Astrocyte of the cerebellum (primary cell): ENCODE measurements around the gene TAOK3.

ENCODE experiments used
- DNase-seq: peaks from one replicate; pipeline ENCODE4 v3.0.0-alpha.2; 2011; ENCODE audit warnings: low read depth
- H3K4me3 ChIP-seq: 2 replicates; pipeline ENCODE4 v1.5.1; 2011; ENCODE audit warnings: mild to moderate bottlenecking, low read depth, low read length, moderate library complexity
- CTCF ChIP-seq: IDR thresholded peaks from 2 replicates; pipeline ENCODE4 v1.5.1; 2012; ENCODE audit warnings: low read length, low read depth, moderate library complexity, mild to moderate bottlenecking; ENCODE audit errors: missing control alignments
- in situ Hi-C: cut with HindIII; loops from 2 replicates; pipeline ENCODE4 v1.10.0; 2017; ENCODE audit warnings: low sequenced_read_pairs

TAOK3 gene

GRCh38 chr12:118274066-118274465 lies 98.6 kb downstream of the TAOK3 start:
- no peak for TF ChIP-seq CTCF
- no peak for DNase-seq
- in situ Hi-C loops: no loop called here
- H3K4me3 ChIP-seq: no peak overlapping the region

GRCh38 chr12:118271770-118272417 lies 100.8 kb downstream of the TAOK3 start:
- H3K4me3 ChIP-seq: no peak overlapping the region
- DNase-seq: no peak
- no peak for TF ChIP-seq CTCF
- in situ Hi-C loops: no loop called here

GRCh38 chr12:118271183-118271582 lies 101.5 kb downstream of the TAOK3 start:
- no peak overlapping the region for H3K4me3 ChIP-seq
- in situ Hi-C loops: no loop called here
- DNase-seq: no peak
- no peak for TF ChIP-seq CTCF

- DNase-seq: no peak
- in situ Hi-C loops: no loop called here
- H3K4me3 ChIP-seq: no peak overlapping the region
- TF ChIP-seq CTCF: no peak
These were observed 102.9 kb downstream of the TAOK3 start for GRCh38 chr12:118269806-118270205.

GRCh38 chr12:118259079-118259478 lies 113.6 kb downstream of the TAOK3 start:
- peak; percentile 1 for DNase-seq
- TF ChIP-seq CTCF: no peak
- no peak overlapping the region for H3K4me3 ChIP-seq
- in situ Hi-C loops: no loop called here

GRCh38 chr12:118256352-118256751 lies 116.4 kb downstream of the TAOK3 start:
- in situ Hi-C loops: no loop called here
- DNase-seq: no peak
- H3K4me3 ChIP-seq: no peak overlapping the region
- TF ChIP-seq CTCF: no peak
